SU-DHL-6 (cell line): ENCODE data around the gene VSTM2B.

Experiments used
- EZH2phosphoT487 ChIP-seq: fragments of 200-600 bp; sonication (generic), shearing (Covaris generic); conservative IDR thresholded peaks from 2 replicates; pipeline ENCODE4 v1.6.1; 2018; ENCODE audit warnings: mild to moderate bottlenecking, antibody characterized with exemption, low read length, moderate library complexity, mixed read lengths
- TF ChIP-seq, protein P1 (sequence below): fragments of 200-600 bp; sonication (generic); IDR thresholded peaks from one replicate; pipeline ENCODE4 v1.5.1; 2017; ENCODE audit warnings: antibody characterized with exemption, mild to moderate bottlenecking, low read length, moderate library complexity; ENCODE audit not compliant: insufficient read depth, poor library complexity, severe bottlenecking

DNA sequence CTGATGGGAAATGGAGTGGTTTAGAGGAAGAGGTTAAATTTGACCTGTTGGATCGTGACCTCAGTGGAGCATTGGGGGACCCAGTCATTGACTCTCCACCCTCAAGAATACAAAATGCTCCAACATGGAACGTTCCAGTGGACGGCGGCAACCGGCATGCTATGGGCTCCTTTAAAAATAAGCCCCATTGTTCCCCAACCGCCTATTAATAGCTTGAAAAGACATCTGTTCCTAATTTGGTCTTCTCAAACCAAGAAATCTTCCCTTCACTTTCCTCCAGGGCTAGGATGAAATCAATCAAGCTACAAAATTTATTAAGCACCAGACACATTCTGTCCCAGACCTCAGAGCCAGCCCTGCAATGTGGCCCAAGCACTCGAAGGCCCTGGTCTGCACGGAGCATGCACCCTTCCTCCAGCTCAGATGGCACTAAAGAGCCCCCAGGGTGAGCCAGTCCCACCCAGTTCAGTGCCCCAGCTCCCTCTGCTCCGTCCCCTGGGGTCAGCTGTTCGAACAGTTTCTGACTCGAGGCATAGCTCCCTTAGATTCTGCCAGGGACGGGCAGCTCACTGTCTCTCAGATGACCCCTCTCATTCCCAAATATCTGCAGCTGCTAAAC is 22.5 kb upstream of the VSTM2B start:
- TF ChIP-seq, protein P1, sequence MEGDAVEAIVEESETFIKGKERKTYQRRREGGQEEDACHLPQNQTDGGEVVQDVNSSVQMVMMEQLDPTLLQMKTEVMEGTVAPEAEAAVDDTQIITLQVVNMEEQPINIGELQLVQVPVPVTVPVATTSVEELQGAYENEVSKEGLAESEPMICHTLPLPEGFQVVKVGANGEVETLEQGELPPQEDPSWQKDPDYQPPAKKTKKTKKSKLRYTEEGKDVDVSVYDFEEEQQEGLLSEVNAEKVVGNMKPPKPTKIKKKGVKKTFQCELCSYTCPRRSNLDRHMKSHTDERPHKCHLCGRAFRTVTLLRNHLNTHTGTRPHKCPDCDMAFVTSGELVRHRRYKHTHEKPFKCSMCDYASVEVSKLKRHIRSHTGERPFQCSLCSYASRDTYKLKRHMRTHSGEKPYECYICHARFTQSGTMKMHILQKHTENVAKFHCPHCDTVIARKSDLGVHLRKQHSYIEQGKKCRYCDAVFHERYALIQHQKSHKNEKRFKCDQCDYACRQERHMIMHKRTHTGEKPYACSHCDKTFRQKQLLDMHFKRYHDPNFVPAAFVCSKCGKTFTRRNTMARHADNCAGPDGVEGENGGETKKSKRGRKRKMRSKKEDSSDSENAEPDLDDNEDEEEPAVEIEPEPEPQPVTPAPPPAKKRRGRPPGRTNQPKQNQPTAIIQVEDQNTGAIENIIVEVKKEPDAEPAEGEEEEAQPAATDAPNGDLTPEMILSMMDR = no peak
- TF ChIP-seq EZH2phosphoT487 = no peak
